NCI-H2107 treated with DMSO at 0.1 percent for 48 hours (cell line): Measurements from ENCODE around the gene PRICKLE2.

Source experiments
- DNase-seq: peaks from one replicate; lab custom pipeline; 2025; ENCODE audit not compliant: unreplicated experiment; lab: John Stamatoyannopoulos, UW

PRICKLE2 gene

GRCh38 chr3:64161481-64161952, 63.7 kb downstream of the PRICKLE2 start:
- no peak for DNase-seq

GRCh38 chr3:64160000-64160695, 65.1 kb downstream of the PRICKLE2 start:
- no peak for DNase-seq

- DNase-seq: no peak
Measured at GRCh38 chr3:64158334-64158733, 66.9 kb downstream of the PRICKLE2 start.

- no peak for DNase-seq
Measured at GRCh38 chr3:64157150-64158035, 67.9 kb downstream of the PRICKLE2 start.

- no peak for DNase-seq
Measured at GRCh38 chr3:64155328-64155727, 69.9 kb downstream of the PRICKLE2 start.

GRCh38 chr3:64152676-64153466, 72.4 kb downstream of the PRICKLE2 start:
- no peak for DNase-seq

- no peak for DNase-seq
Measured at GRCh38 chr3:64152086-64152485, 73.2 kb downstream of the PRICKLE2 start.

- no peak for DNase-seq
Measured at GRCh38 chr3:64151342-64151871, 73.9 kb downstream of the PRICKLE2 start.

- DNase-seq: no peak
Measured at GRCh38 chr3:64150623-64151207, 74.6 kb downstream of the PRICKLE2 start.

GRCh38 chr3:64149886-64150285, 75.4 kb downstream of the PRICKLE2 start:
- DNase-seq: no peak

GRCh38 chr3:64148955-64149653, 76.2 kb downstream of the PRICKLE2 start:
- DNase-seq: no peak

- DNase-seq: no peak
Measured at GRCh38 chr3:64147211-64147610, 78.1 kb downstream of the PRICKLE2 start.

GRCh38 chr3:64145438-64145837, 79.8 kb downstream of the PRICKLE2 start:
- no peak for DNase-seq

GRCh38 chr3:64144241-64144900, 80.9 kb downstream of the PRICKLE2 start:
- DNase-seq: no peak

GRCh38 chr3:64143409-64144130, 81.7 kb downstream of the PRICKLE2 start:
- DNase-seq: no peak

GRCh38 chr3:64141476-64141875, 83.8 kb downstream of the PRICKLE2 start:
- DNase-seq: no peak

- DNase-seq: no peak
Measured at GRCh38 chr3:64140651-64141050, 84.6 kb downstream of the PRICKLE2 start.

GRCh38 chr3:64138656-64139375, 86.5 kb downstream of the PRICKLE2 start:
- DNase-seq: no peak
